ENCODE data around the gene CD86.

CD86 gene

GRCh38 chr3:122055215-122055614, at the start of gene CD86:
CD86 (plus strand) TSS chr3:122055362; CDS start chr3:122055490, 128 bp downstream.
- no peak for FAIRE-seq
- no peak for DNase-seq (ENCODE audit: insufficient read length, low spot score)
- no peak for TF ChIP-seq POLR2A (IDR thresholded peaks at IDR 0.05; ENCODE audit: low read depth, low read length)

GRCh38 chr3:122006267-122006666, 48.9 kb upstream of the CD86 start:
- no peak for TF ChIP-seq POLR2A (IDR thresholded peaks at IDR 0.05; ENCODE audit: low read depth, low read length)
- DNase-seq (ENCODE audit: insufficient read length, low spot score) = no peak
- no peak for FAIRE-seq

GRCh38 chr3:122008166-122008565, 47.0 kb upstream of the CD86 start:
- no peak for FAIRE-seq
- no peak for TF ChIP-seq POLR2A (IDR thresholded peaks at IDR 0.05; ENCODE audit: low read depth, low read length)
- no peak for DNase-seq (ENCODE audit: insufficient read length, low spot score)

- no peak for DNase-seq (ENCODE audit: insufficient read length, low spot score)
- FAIRE-seq = no peak
- TF ChIP-seq POLR2A (IDR thresholded peaks at IDR 0.05; ENCODE audit: low read depth, low read length) = no peak
These were observed 44.7 kb upstream of the CD86 start for GRCh38 chr3:122010506-122010905.

- no peak for TF ChIP-seq POLR2A (IDR thresholded peaks at IDR 0.05; ENCODE audit: low read depth, low read length)
- no peak for DNase-seq (ENCODE audit: insufficient read length, low spot score)
- FAIRE-seq = no peak
These were observed 43.8 kb upstream of the CD86 start for GRCh38 chr3:122011396-122011795.

GRCh38 chr3:122012821-122013220, 42.3 kb upstream of the CD86 start:
- FAIRE-seq (no peak), DNase-seq (ENCODE audit: insufficient read length, low spot score) (no peak)
- TF ChIP-seq POLR2A (IDR thresholded peaks at IDR 0.05; ENCODE audit: low read depth, low read length) = no peak

GRCh38 chr3:122013448-122013925, 41.7 kb upstream of the CD86 start:
- no peak for TF ChIP-seq POLR2A (IDR thresholded peaks at IDR 0.05; ENCODE audit: low read depth, low read length)
- FAIRE-seq (no peak), DNase-seq (ENCODE audit: insufficient read length, low spot score) (no peak)

- FAIRE-seq = no peak
- no peak for DNase-seq (ENCODE audit: insufficient read length, low spot score)
- no peak for TF ChIP-seq POLR2A (IDR thresholded peaks at IDR 0.05; ENCODE audit: low read depth, low read length)
These were observed 40.4 kb upstream of the CD86 start for GRCh38 chr3:122014741-122015140.

- no peak for TF ChIP-seq POLR2A (IDR thresholded peaks at IDR 0.05; ENCODE audit: low read depth, low read length)
- DNase-seq (ENCODE audit: insufficient read length, low spot score) (no peak), FAIRE-seq (no peak)
These were observed 35.7 kb upstream of the CD86 start for GRCh38 chr3:122019493-122019892.

GRCh38 chr3:122021037-122021436, 34.1 kb upstream of the CD86 start:
- no peak for TF ChIP-seq POLR2A (IDR thresholded peaks at IDR 0.05; ENCODE audit: low read depth, low read length)
- DNase-seq (ENCODE audit: insufficient read length, low spot score) = no peak
- FAIRE-seq = no peak

- no peak for TF ChIP-seq POLR2A (IDR thresholded peaks at IDR 0.05; ENCODE audit: low read depth, low read length)
- FAIRE-seq (no peak), DNase-seq (ENCODE audit: insufficient read length, low spot score) (no peak)
These were observed 33.3 kb upstream of the CD86 start, which contains the start of gene ILDR1 for GRCh38 chr3:122021811-122022401. ILDR1 (minus strand) TSS chr3:122022247; CDS start chr3:122022077, 170 bp downstream.

- no peak for TF ChIP-seq POLR2A (IDR thresholded peaks at IDR 0.05; ENCODE audit: low read depth, low read length)
- no peak for FAIRE-seq
- no peak for DNase-seq (ENCODE audit: insufficient read length, low spot score)
These were observed 31.7 kb upstream of the CD86 start for GRCh38 chr3:122023335-122023910.

- no peak for FAIRE-seq
- TF ChIP-seq POLR2A (IDR thresholded peaks at IDR 0.05; ENCODE audit: low read depth, low read length) = no peak
- no peak for DNase-seq (ENCODE audit: insufficient read length, low spot score)
These were observed 30.4 kb upstream of the CD86 start for GRCh38 chr3:122024800-122025199.

- no peak for DNase-seq (ENCODE audit: insufficient read length, low spot score)
- FAIRE-seq = no peak
- no peak for TF ChIP-seq POLR2A (IDR thresholded peaks at IDR 0.05; ENCODE audit: low read depth, low read length)
These were observed 29.9 kb upstream of the CD86 start for GRCh38 chr3:122025296-122025695.

Data from H54 (cell line).